ENCODE data around the gene OR2A2. TPM values are rescaled to one million over a fixed set of nuclear protein-coding genes. Genes with fewer than 3 reads are reported as not detected.

OR2A2 gene
- total RNA-seq, 2 donors from 2014 or later = not detected

DNA sequence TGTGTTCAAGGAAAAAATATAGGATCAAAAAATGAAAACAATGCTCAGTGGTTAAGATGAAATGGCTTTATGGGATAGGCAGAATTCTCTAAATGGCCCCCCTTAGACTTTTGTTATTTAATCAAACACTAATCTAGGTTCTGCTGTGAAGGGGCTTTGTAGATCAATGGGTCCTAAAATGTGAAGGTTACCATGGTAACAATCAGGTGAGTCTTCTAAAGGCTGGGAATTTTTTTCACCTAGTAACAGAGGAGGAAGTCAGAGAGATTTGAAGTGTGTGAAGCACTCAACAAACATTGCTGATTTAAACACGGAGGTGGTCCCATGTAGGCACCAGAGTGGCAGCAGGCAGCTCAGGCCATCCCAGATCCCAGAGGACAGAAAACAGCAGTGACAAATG, 24.7 kb downstream of the OR2A2 start:
- no peaks in the 10 kb centered on the region for H3K9me3 ChIP-seq (ENCODE audit: control insufficient read depth, low read length)
- DNase-seq = no peak
- no peaks in the 10 kb centered on the region for H3K27me3 ChIP-seq (ENCODE audit: control insufficient read depth, insufficient read depth, low read length, poor library complexity, severe bottlenecking)
- WGBS, 2 experiments (ENCODE audit: insufficient coverage in 1 of 2, insufficient read length in 1 of 2) = 76% methylated on average over 1 of the region's 1 CpG; no CpG with 5 or more reads in 1 of the 2 experiments
- no peaks in the 10 kb centered on the region for H3K4me1 ChIP-seq (ENCODE audit: control insufficient read depth, insufficient read depth, low read length)
- Mint-ChIP-seq H3K36me3 (ENCODE audit: low read depth) (no peaks in the 10 kb centered on the region), H3K27me3 (ENCODE audit: insufficient read depth) (no peaks in the 10 kb centered on the region), H3K4me3 (no peak overlapping the region), H3K27ac (no peak overlapping the region), H3K9me3 (no peaks in the 10 kb centered on the region), H3K4me1 (peaks cover 6% of the 10 kb centered on the region)
- no peak overlapping the region for H3K27ac ChIP-seq (ENCODE audit: low read depth, low read length)
- no peak overlapping the region for H3K4me3 ChIP-seq (ENCODE audit: low read length)
- H3K36me3 ChIP-seq (ENCODE audit: control insufficient read depth, insufficient read depth, low read length) = no peaks in the 10 kb centered on the region
- TF ChIP-seq, protein P1, sequence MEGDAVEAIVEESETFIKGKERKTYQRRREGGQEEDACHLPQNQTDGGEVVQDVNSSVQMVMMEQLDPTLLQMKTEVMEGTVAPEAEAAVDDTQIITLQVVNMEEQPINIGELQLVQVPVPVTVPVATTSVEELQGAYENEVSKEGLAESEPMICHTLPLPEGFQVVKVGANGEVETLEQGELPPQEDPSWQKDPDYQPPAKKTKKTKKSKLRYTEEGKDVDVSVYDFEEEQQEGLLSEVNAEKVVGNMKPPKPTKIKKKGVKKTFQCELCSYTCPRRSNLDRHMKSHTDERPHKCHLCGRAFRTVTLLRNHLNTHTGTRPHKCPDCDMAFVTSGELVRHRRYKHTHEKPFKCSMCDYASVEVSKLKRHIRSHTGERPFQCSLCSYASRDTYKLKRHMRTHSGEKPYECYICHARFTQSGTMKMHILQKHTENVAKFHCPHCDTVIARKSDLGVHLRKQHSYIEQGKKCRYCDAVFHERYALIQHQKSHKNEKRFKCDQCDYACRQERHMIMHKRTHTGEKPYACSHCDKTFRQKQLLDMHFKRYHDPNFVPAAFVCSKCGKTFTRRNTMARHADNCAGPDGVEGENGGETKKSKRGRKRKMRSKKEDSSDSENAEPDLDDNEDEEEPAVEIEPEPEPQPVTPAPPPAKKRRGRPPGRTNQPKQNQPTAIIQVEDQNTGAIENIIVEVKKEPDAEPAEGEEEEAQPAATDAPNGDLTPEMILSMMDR (conservative IDR thresholded peaks at IDR 0.05) = no peak
- no peak overlapping the region for H3K9ac ChIP-seq (ENCODE audit: extremely low read depth, low read length, poor library complexity, severe bottlenecking)

DNA sequence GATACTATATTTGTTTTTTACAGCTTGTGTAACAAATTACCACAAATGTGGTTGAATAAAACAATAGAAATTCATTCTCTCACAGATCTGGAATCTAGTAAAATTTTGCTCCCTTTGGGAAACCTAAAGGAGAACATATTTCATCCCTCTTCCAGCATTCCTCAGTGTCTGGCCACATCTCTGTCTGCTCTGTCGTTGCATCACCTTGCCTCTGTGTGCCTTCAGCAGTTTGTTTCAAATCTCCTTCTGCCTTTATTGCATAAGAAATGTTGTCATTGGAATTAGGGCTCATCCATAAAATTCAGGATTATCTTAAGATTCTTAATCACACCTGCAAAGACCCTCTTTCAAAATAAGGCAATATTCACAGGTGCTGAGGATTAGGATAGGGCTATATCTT, 28.1 kb downstream of the OR2A2 start:
- no peaks in the 10 kb centered on the region for H3K27me3 Mint-ChIP-seq (ENCODE audit: insufficient read depth)
- 67 to 72% methylated on average over 1 of the region's 1 CpG for WGBS, 2 experiments (ENCODE audit: insufficient coverage in 1 of 2, insufficient read length in 1 of 2)
- no peak overlapping the region for H3K27ac ChIP-seq (ENCODE audit: low read depth, low read length)
- H3K9me3 Mint-ChIP-seq = no peaks in the 10 kb centered on the region
- H3K9me3 ChIP-seq (ENCODE audit: control insufficient read depth, low read length) = no peaks in the 10 kb centered on the region
- H3K36me3 Mint-ChIP-seq (ENCODE audit: low read depth) = no peaks in the 10 kb centered on the region
- H3K4me3 ChIP-seq (ENCODE audit: low read length) = no peak overlapping the region
- no peak overlapping the region for H3K27ac Mint-ChIP-seq
- H3K4me1 ChIP-seq (ENCODE audit: control insufficient read depth, insufficient read depth, low read length) = no peaks in the 10 kb centered on the region
- TF ChIP-seq, protein P1 (conservative IDR thresholded peaks at IDR 0.05) = no peak
- H3K4me1 Mint-ChIP-seq = peaks cover 6% of the 10 kb centered on the region
- H3K4me3 Mint-ChIP-seq = no peak overlapping the region
- no peak for DNase-seq
- no peaks in the 10 kb centered on the region for H3K27me3 ChIP-seq (ENCODE audit: control insufficient read depth, insufficient read depth, low read length, poor library complexity, severe bottlenecking)
- no peak overlapping the region for H3K9ac ChIP-seq (ENCODE audit: extremely low read depth, low read length, poor library complexity, severe bottlenecking)
- no peaks in the 10 kb centered on the region for H3K36me3 ChIP-seq (ENCODE audit: control insufficient read depth, insufficient read depth, low read length)

DNA sequence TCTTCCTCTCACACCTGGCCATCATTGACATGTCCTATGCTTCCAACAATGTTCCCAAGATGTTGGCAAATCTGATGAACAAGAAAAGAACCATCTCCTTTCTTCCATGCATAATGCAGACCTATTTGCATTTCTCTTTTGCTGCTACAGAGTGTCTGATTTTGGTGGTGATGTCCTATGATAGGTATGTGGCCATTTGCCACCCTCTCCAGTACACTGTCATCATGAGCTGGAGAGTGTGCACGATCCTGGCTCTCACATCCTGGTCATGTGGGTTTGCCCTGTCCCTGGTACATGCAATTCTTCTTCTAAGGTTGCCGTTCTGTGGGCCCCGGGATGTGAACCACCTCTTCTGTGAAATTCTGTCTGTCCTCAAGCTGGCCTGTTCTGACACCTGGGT, 32.8 kb downstream of the OR2A2 start:
- WGBS, 2 experiments (ENCODE audit: insufficient coverage in 1 of 2, insufficient read length in 1 of 2) = 93% methylated on average over 3 of the region's 3 CpGs; no CpG with 5 or more reads in 1 of the 2 experiments
- H3K4me3 Mint-ChIP-seq = no peak overlapping the region

More for the DNA sequence above, 32.8 kb downstream of the OR2A2 start:
- H3K27ac ChIP-seq (ENCODE audit: low read depth, low read length) = no peak overlapping the region
- Mint-ChIP-seq H3K9me3 (peaks cover 2% of the 10 kb centered on the region), H3K36me3 (ENCODE audit: low read depth) (no peaks in the 10 kb centered on the region), H3K27me3 (ENCODE audit: insufficient read depth) (no peaks in the 10 kb centered on the region), H3K4me1 (no peaks in the 10 kb centered on the region), H3K27ac (no peak overlapping the region)
- no peaks in the 10 kb centered on the region for H3K4me1 ChIP-seq (ENCODE audit: control insufficient read depth, insufficient read depth, low read length)
- H3K4me3 ChIP-seq (ENCODE audit: low read length) = no peak overlapping the region
- DNase-seq = no peak
- peaks cover 2% of the 10 kb centered on the region for H3K9me3 ChIP-seq (ENCODE audit: control insufficient read depth, low read length)
- no peaks in the 10 kb centered on the region for H3K36me3 ChIP-seq (ENCODE audit: control insufficient read depth, insufficient read depth, low read length)
- TF ChIP-seq, protein P1 (conservative IDR thresholded peaks at IDR 0.05) = no peak
- no peak overlapping the region for H3K9ac ChIP-seq (ENCODE audit: extremely low read depth, low read length, poor library complexity, severe bottlenecking)
- H3K27me3 ChIP-seq (ENCODE audit: control insufficient read depth, insufficient read depth, low read length, poor library complexity, severe bottlenecking) = no peaks in the 10 kb centered on the region

All from endodermal cell (in vitro differentiated cells).